ENCODE measurements around the gene TPSG1. TPM values are rescaled to one million over a fixed set of nuclear protein-coding genes. Genes with fewer than 3 reads are reported as not detected.

The TPSG1 gene
- total and polyA plus RNA-seq, 2 of the 13 experiments (the other 11 are each of a cell fraction or from before 2014, with no cell fraction given), result not detected

DNA sequence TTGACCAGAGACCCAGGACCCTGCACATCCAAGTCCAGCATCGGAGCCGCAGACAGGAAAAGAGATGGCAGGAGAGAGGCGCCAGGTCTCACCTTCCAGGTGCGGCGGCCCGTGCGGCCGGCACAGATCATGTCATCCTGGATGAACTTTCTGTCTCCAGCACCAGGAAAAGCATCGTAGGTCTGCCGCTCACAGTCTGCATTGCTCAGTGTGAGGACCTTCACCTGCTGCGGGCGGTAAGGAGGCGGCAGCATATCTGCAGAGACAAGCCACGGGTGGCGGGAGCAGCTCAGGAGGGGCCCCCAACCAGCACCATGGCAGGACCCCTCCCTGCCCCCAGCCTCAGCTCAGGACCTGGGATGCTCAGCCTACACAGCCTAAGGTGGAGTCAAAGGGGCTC is 48.7 kb upstream of the TPSG1 start (continued):
- no peak for TF ChIP-seq REPIN1 (CRISPR knock-in tag; IDR thresholded peaks at IDR 0.05; ENCODE audit: borderline replicate concordance, low read depth)
- no peak for TF ChIP-seq ZNF550 (CRISPR knock-in tag; IDR thresholded peaks at IDR 0.05; ENCODE audit: borderline replicate concordance)
- TF ChIP-seq IRX3 (CRISPR knock-in tag; IDR thresholded peaks at IDR 0.05; ENCODE audit: borderline replicate concordance, low read depth), result no peak
- no peak for TF ChIP-seq PITX1 (CRISPR knock-in tag; IDR thresholded peaks at IDR 0.05)
- no peak for TF ChIP-seq SP140L (CRISPR knock-in tag; IDR thresholded peaks at IDR 0.05; ENCODE audit: borderline replicate concordance)
- TF ChIP-seq SP4 (CRISPR knock-in tag; IDR thresholded peaks at IDR 0.05), result no peak
- TF ChIP-seq, protein P1, sequence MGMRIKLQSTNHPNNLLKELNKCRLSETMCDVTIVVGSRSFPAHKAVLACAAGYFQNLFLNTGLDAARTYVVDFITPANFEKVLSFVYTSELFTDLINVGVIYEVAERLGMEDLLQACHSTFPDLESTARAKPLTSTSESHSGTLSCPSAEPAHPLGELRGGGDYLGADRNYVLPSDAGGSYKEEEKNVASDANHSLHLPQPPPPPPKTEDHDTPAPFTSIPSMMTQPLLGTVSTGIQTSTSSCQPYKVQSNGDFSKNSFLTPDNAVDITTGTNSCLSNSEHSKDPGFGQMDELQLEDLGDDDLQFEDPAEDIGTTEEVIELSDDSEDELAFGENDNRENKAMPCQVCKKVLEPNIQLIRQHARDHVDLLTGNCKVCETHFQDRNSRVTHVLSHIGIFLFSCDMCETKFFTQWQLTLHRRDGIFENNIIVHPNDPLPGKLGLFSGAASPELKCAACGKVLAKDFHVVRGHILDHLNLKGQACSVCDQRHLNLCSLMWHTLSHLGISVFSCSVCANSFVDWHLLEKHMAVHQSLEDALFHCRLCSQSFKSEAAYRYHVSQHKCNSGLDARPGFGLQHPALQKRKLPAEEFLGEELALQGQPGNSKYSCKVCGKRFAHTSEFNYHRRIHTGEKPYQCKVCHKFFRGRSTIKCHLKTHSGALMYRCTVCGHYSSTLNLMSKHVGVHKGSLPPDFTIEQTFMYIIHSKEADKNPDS (CRISPR knock-in tag; IDR thresholded peaks at IDR 0.05), result no peak
- TF ChIP-seq ZNF446 (CRISPR knock-in tag; IDR thresholded peaks at IDR 0.05), result no peak
- TF ChIP-seq, protein P2, sequence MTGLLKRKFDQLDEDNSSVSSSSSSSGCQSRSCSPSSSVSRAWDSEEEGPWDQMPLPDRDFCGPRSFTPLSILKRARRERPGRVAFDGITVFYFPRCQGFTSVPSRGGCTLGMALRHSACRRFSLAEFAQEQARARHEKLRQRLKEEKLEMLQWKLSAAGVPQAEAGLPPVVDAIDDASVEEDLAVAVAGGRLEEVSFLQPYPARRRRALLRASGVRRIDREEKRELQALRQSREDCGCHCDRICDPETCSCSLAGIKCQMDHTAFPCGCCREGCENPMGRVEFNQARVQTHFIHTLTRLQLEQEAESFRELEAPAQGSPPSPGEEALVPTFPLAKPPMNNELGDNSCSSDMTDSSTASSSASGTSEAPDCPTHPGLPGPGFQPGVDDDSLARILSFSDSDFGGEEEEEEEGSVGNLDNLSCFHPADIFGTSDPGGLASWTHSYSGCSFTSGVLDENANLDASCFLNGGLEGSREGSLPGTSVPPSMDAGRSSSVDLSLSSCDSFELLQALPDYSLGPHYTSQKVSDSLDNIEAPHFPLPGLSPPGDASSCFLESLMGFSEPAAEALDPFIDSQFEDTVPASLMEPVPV (CRISPR knock-in tag; IDR thresholded peaks at IDR 0.05), result no peak
- TF ChIP-seq TEAD2 (CRISPR knock-in tag; IDR thresholded peaks at IDR 0.05), result no peak
- no peak for TF ChIP-seq ZNF777 (CRISPR knock-in tag; IDR thresholded peaks at IDR 0.05)

Measured in HepG2 (cell line).